Gastrocnemius medialis (tissue), 4 donors: ENCODE data around the gene ZNF598. TPM values are rescaled to one million over a fixed set of nuclear protein-coding genes. Genes with fewer than 3 reads are reported as not detected.
A peak's percentile ranks its signal among the peaks of the same experiment; 100 is the strongest.

Source experiments
- ATAC-seq, 2 donors: fragments of 150-250 bp; one replicate each; pipeline ENCODE4 v1.9.1; 2016
- DNase-seq, 2 donors: peaks; one replicate each; pipeline ENCODE4 v3.0.0-alpha.2; 2019
- H3K27ac ChIP-seq, 4 donors: fragments of 200-600 bp; sonication (generic); 1 replicate in 1 of 4; 2 replicates in 3 of 4; pipeline ENCODE4 v1.5.1; 2016 to 2018; ENCODE audit warnings: mild to moderate bottlenecking in 2 of 4, moderate library complexity in 1 of 4
- H3K27me3 ChIP-seq, 3 donors: fragments of 200-600 bp; sonication (generic) in 2 of 3; 1 replicate in 1 of 3; 2 replicates in 2 of 3; pipeline versions ENCODE4 v1.5.1 to v1.6.0; 2016 to 2019; ENCODE audit warnings: mild to moderate bottlenecking in 1 of 3, moderate library complexity in 1 of 3
- H3K36me3 ChIP-seq, 2 donors: fragments of 200-600 bp; sonication (generic) in 1 of 2; one replicate each; pipeline ENCODE4 v1.5.1; 2017 to 2018
- H3K4me1 ChIP-seq, 2 donors: fragments of 200-600 bp; sonication (generic) in 1 of 2; one replicate each; pipeline ENCODE4 v1.5.1; 2016 to 2017; ENCODE audit warnings: mild to moderate bottlenecking in 2 of 2
- H3K4me3 ChIP-seq, 4 donors: fragments of 200-600 bp; sonication (generic) in 3 of 4; 1 replicate in 1 of 4; 2 replicates in 3 of 4; pipeline ENCODE4 v1.5.1; 2016 to 2019; ENCODE audit warnings: mild to moderate bottlenecking in 2 of 4
- H3K9me3 ChIP-seq, 3 donors: fragments of 200-600 bp; sonication (generic) in 2 of 3; 1 replicate in 1 of 3; 2 replicates in 2 of 3; pipeline ENCODE4 v1.5.1; 2016 to 2019
- CTCF ChIP-seq, 5 experiments: fragments of 450-650 bp in 3 of 5; fragments of 200-600 bp in 2 of 5; sonication (generic) in 2 of 5; IDR thresholded peaks in 4 of 5; conservative IDR thresholded peaks in 1 of 5; 1 replicate in 4 of 5; 2 replicates in 1 of 5; pipeline ENCODE4 v1.5.1; 2016 to 2019; ENCODE audit warnings: antibody characterized with exemption in 5 of 5, mild to moderate bottlenecking in 3 of 5, moderate library complexity in 3 of 5
- POLR2A ChIP-seq, 2 donors: fragments of 450-650 bp; IDR thresholded peaks; one replicate each; pipeline ENCODE4 v1.6.1; 2017; ENCODE audit warnings: antibody characterized with exemption in 2 of 2, mild to moderate bottlenecking in 2 of 2, moderate library complexity in 2 of 2
- in situ Hi-C, 4 donors: fragments of 200-750 bp; cut with MboI; loops; one replicate each; pipeline versions ENCODE4 v1.15.0 to v1.8.0; 2017; ENCODE audit warnings: low sequenced_read_pairs in 4 of 4
- intact Hi-C: fragments of 100-400 bp; cut with DNase I; formaldehyde crosslinking; loops from one replicate; pipeline ENCODE4 v1.15.1; 2023; ENCODE audit warnings: low total_unique reads
- total RNA-seq, 4 donors: library from RNA; depleted of rRNA; stranded (reverse); fragments of >200 nt; gene quantifications; one replicate each; pipeline versions ENCODE4 v1.1.0 to v1.2.3, GENCODE V29; 2016

ZNF598 gene
- total RNA-seq, 4 donors from 2014 or later: 57.0 to 92.2 (median 75.4) TPM

GRCh38 chr16:1953734-1954133 lies 55.9 kb downstream of the ZNF598 start:
- Histone ChIP-seq H3K27ac (peak overlapping the region; percentile 95 to 100 (median 98)), H3K36me3 (no peaks in the 10 kb centered on the region), H3K4me1 (peaks cover 33 to 58% of the 10 kb centered on the region in 2 donors), H3K4me3 (peak overlapping the region; percentile 51 to 67 (median 60)), H3K9me3 (no peaks in the 10 kb centered on the region), H3K27me3 (no peaks in the 10 kb centered on the region)
- TF ChIP-seq CTCF (IDR thresholded peaks at IDR 0.05 in 4 of 5, conservative IDR thresholded peaks at IDR 0.05 in 1 of 5) (no peak), POLR2A (IDR thresholded peaks at IDR 0.05) (no peak)
- in situ Hi-C loops: no loop called here
- ATAC-seq (peak in 1 of 2 donors; percentile 18), DNase-seq (peak in 1 of 2 donors; percentile 62)
- intact Hi-C loops: no loop called here

GRCh38 chr16:1950559-1950958 lies 59.1 kb downstream of the ZNF598 start:
- peak overlapping the region in 2 of 4 donors; percentile 6 to 7 for H3K4me3 ChIP-seq
- H3K27ac ChIP-seq: peak overlapping the region; percentile 95 to 100 (median 98)
- peak; percentile 74 to 91 for DNase-seq
- H3K4me1 ChIP-seq: peaks cover 39 to 80% of the 10 kb centered on the region in 2 donors
- intact Hi-C loops (no loop called here), in situ Hi-C loops (no loop called here)
- peak; percentile 75 to 87 for ATAC-seq
- H3K36me3 ChIP-seq: no peaks in the 10 kb centered on the region
- H3K27me3 ChIP-seq: no peaks in the 10 kb centered on the region
- no peak for TF ChIP-seq CTCF (IDR thresholded peaks at IDR 0.05 in 4 of 5, conservative IDR thresholded peaks at IDR 0.05 in 1 of 5)
- peak; percentile 26 to 63 for TF ChIP-seq POLR2A (IDR thresholded peaks at IDR 0.05)
- no peaks in the 10 kb centered on the region for H3K9me3 ChIP-seq

GRCh38 chr16:1950047-1950446 lies 59.6 kb downstream of the ZNF598 start:
- Histone ChIP-seq H3K27ac (peak overlapping the region; percentile 95 to 100 (median 98)), H3K9me3 (no peaks in the 10 kb centered on the region), H3K4me1 (peaks cover 39 to 83% of the 10 kb centered on the region in 2 donors), H3K36me3 (no peaks in the 10 kb centered on the region), H3K4me3 (peak overlapping the region in 2 of 4 donors; percentile 6 to 7), H3K27me3 (no peaks in the 10 kb centered on the region)
- in situ Hi-C loops: no loop called here
- TF ChIP-seq POLR2A (IDR thresholded peaks at IDR 0.05): no peak
- TF ChIP-seq CTCF (IDR thresholded peaks at IDR 0.05 in 4 of 5, conservative IDR thresholded peaks at IDR 0.05 in 1 of 5): no peak
- intact Hi-C loops: no loop called here
- ATAC-seq: peak; percentile 46 to 57
- peak in 1 of 2 donors; percentile 86 for DNase-seq

- intact Hi-C loops: loop anchor here (10.0 kb wide), 1 partner anchor 585 kb away; the partner anchor contains the start of genes CEMP1 and PDPK1
- no peak for ATAC-seq
- no peaks in the 10 kb centered on the region for H3K36me3 ChIP-seq
- H3K4me3 ChIP-seq: no peak overlapping the region
- H3K27me3 ChIP-seq: no peaks in the 10 kb centered on the region
- in situ Hi-C loops: no loop called here
- DNase-seq: no peak
- peak overlapping the region; percentile 70 to 100 (median 98) for H3K27ac ChIP-seq
- no peaks in the 10 kb centered on the region for H3K9me3 ChIP-seq
- peaks cover 39 to 83% of the 10 kb centered on the region in 2 donors for H3K4me1 ChIP-seq
- no peak for TF ChIP-seq CTCF (IDR thresholded peaks at IDR 0.05 in 4 of 5, conservative IDR thresholded peaks at IDR 0.05 in 1 of 5)
- TF ChIP-seq POLR2A (IDR thresholded peaks at IDR 0.05): no peak
These were observed 60.1 kb downstream of the ZNF598 start for GRCh38 chr16:1949507-1949906.

Other genes starting within 250 kb of the ZNF598 start
- 10 to 100 TPM; 18.1 to 41.4 (median 34.2) TPM for gene NME3, start 238.3 kb downstream of the ZNF598 start, total RNA-seq
- 1 to 10 TPM; 2.1 to 9.2 (median 6.2) TPM for gene EME2, start 237.0 kb downstream of the ZNF598 start, total RNA-seq
- gene MRPS34, start 236.7 kb downstream of the ZNF598 start, total RNA-seq: 100 to 1,000 TPM in 2 of 4 donors, 10 to 100 TPM in 2; 65.4 to 120 (median 90.0) TPM
- gene SPSB3, start 227.2 kb downstream of the ZNF598 start, total RNA-seq: 100 to 1,000 TPM in 1 of 4 donors, 10 to 100 TPM in 3; 86.2 to 161 (median 88.3) TPM
- gene NUBP2, start 226.9 kb downstream of the ZNF598 start, total RNA-seq: 100 to 1,000 TPM in 1 of 4 donors, 10 to 100 TPM in 3; 77.3 to 163 (median 80.7) TPM
- under 1 TPM in 2 of 4 donors, not detected in 2; 0.20 to 0.22 TPM for gene IGFALS, start 216.1 kb downstream of the ZNF598 start, total RNA-seq
- 100 to 1,000 TPM; 216 to 440 (median 261) TPM for gene HAGH, start 183.0 kb downstream of the ZNF598 start, total RNA-seq
- 10 to 100 TPM; 28.2 to 57.1 (median 49.1) TPM for gene FAHD1, start 182.6 kb downstream of the ZNF598 start, total RNA-seq
- gene MEIOB, start 137.7 kb downstream of the ZNF598 start, total RNA-seq: not detected
- gene HS3ST6, start 91.4 kb downstream of the ZNF598 start, total RNA-seq: not detected
- gene MSRB1, start 66.6 kb downstream of the ZNF598 start, total RNA-seq: 10 to 100 TPM; 16.7 to 40.7 (median 35.2) TPM
- 100 to 1,000 TPM; 116 to 354 (median 188) TPM for gene RPL3L, start 55.1 kb downstream of the ZNF598 start, total RNA-seq
- 1,000 to 10,000 TPM in 1 of 4 donors, 100 to 1,000 TPM in 3; 530 to 1,014 (median 743) TPM for gene NDUFB10, start 50.3 kb downstream of the ZNF598 start, total RNA-seq
- gene RPS2, start 45.0 kb downstream of the ZNF598 start, total RNA-seq: 1,000 to 10,000 TPM; 1,162 to 1,876 (median 1,684) TPM
- gene RNF151, start 43.0 kb downstream of the ZNF598 start, total RNA-seq: not detected
- gene TBL3, start 37.8 kb downstream of the ZNF598 start, total RNA-seq: 10 to 100 TPM; 48.2 to 79.5 (median 71.4) TPM
- under 1 TPM in 2 of 4 donors, not detected in 2; 0.33 to 0.46 TPM for gene NOXO1, start 28.4 kb downstream of the ZNF598 start, total RNA-seq
- gene GFER, start 25.6 kb downstream of the ZNF598 start, total RNA-seq: 10 to 100 TPM; 16.3 to 27.0 (median 20.1) TPM
- 1 to 10 TPM in 1 of 4 donors, not detected in 3; 2.3 TPM for gene SYNGR3, start 19.9 kb downstream of the ZNF598 start, total RNA-seq
- not detected for gene NPW, start 10.0 kb upstream of the ZNF598 start, total RNA-seq
- 10 to 100 TPM; 51.6 to 86.9 (median 74.4) TPM for gene NHERF2, start 17.1 kb upstream of the ZNF598 start, total RNA-seq
- 10 to 100 TPM in 1 of 4 donors, 1 to 10 TPM in 3; 3.5 to 13.6 (median 6.4) TPM for gene NTHL1, start 38.0 kb upstream of the ZNF598 start, total RNA-seq
- 10 to 100 TPM; 44.5 to 62.7 (median 53.8) TPM for gene TSC2, start 38.2 kb upstream of the ZNF598 start, total RNA-seq
- gene PKD1, start 126.1 kb upstream of the ZNF598 start, total RNA-seq: 100 to 1,000 TPM; 168 to 376 (median 339) TPM
- 1 to 10 TPM in 2 of 4 donors, not detected in 2; 1.3 to 4.2 TPM for gene RAB26, start 138.8 kb upstream of the ZNF598 start, total RNA-seq
- gene TRAF7, start 146.0 kb upstream of the ZNF598 start, total RNA-seq: 10 to 100 TPM; 39.5 to 71.4 (median 55.9) TPM
- under 1 TPM in 3 of 4 donors, not detected in 1; 0.07 to 0.51 (median 0.10) TPM for gene CASKIN1, start 186.8 kb upstream of the ZNF598 start, total RNA-seq
- gene MLST8, start 195.6 kb upstream of the ZNF598 start, total RNA-seq: 10 to 100 TPM; 40.3 to 77.0 (median 73.5) TPM
- gene BRICD5, start 201.0 kb upstream of the ZNF598 start, total RNA-seq: 1 to 10 TPM in 3 of 4 donors, under 1 TPM in 1; 0.15 to 2.2 (median 1.4) TPM
- gene PGP, start 205.0 kb upstream of the ZNF598 start, total RNA-seq: 10 to 100 TPM; 19.6 to 43.1 (median 25.6) TPM
- 10 to 100 TPM; 24.5 to 38.4 (median 27.0) TPM for gene E4F1, start 213.8 kb upstream of the ZNF598 start, total RNA-seq
- 1 to 10 TPM in 1 of 4 donors, under 1 TPM in 1, not detected in 2; 0.69 to 2.1 TPM for gene DNASE1L2, start 226.6 kb upstream of the ZNF598 start, total RNA-seq
- gene ECI1, start 241.8 kb upstream of the ZNF598 start, total RNA-seq: 100 to 1,000 TPM in 1 of 4 donors, 10 to 100 TPM in 3; 74.0 to 137 (median 79.3) TPM